Vagina (tissue), 2 donors: ENCODE measurements around the gene ALOXE3.

ENCODE experiments used
- CTCF ChIP-seq, 3 experiments: fragments of 450-650 bp in 2 of 3; fragments of 200-600 bp in 1 of 3; sonication (generic) in 1 of 3; IDR thresholded peaks; one replicate each; pipeline ENCODE4 v1.5.1; 2017 to 2019; ENCODE audit warnings: antibody characterized with exemption in 3 of 3, mild to moderate bottlenecking in 2 of 3, moderate library complexity in 2 of 3
- POLR2AphosphoS5 ChIP-seq, 2 donors: sonication (generic); formaldehyde crosslinking; IDR thresholded peaks; one replicate each; pipeline ENCODE4 v1.9.0; 2017; ENCODE audit warnings: antibody characterized with exemption in 2 of 2, mild to moderate bottlenecking in 2 of 2, low read depth in 1 of 2; ENCODE audit not compliant: insufficient read depth in 1 of 2

- TF ChIP-seq POLR2AphosphoS5 (IDR thresholded peaks at IDR 0.05; ENCODE audit: insufficient read depth in 1 of 2, low read depth in 1 of 2): no peak
- TF ChIP-seq CTCF (IDR thresholded peaks at IDR 0.05): no peak
Observed at GRCh38 chr17:8066841-8067775, 51.2 kb downstream of the ALOXE3 start.
